PC-3 (cell line): ENCODE measurements around the gene KCNJ6. TPM values are rescaled to one million over a fixed set of nuclear protein-coding genes. Genes with fewer than 3 reads are reported as not detected.

Source experiments
- ATAC-seq: fragments of 200-7000 bp; cut with Tn5 transposase; 2 replicates; pipeline ENCODE4 v1.9.1; 2020; ENCODE audit warnings: mild to moderate bottlenecking, moderate library complexity
- BruUV-seq: library from RNA; stranded (reverse); fragments of 400-500 nt; replicated peaks from 2 replicates; lab custom pipeline; 2021; lab: Mats Ljungman, UMichigan
- CTCF ChIA-PET: fragments of 300-600 bp; sonication (Branson Sonifier 250); formaldehyde crosslinking; loops from one replicate; lab custom pipeline; 2022; ENCODE audit warnings: antibody characterized with exemption; lab: Charles Lee
- POLR2A ChIA-PET: fragments of 300-600 bp; sonication (Branson Sonifier 250); formaldehyde crosslinking; loops from one replicate; lab custom pipeline; 2022; ENCODE audit warnings: antibody characterized with exemption; ENCODE audit not compliant: unreplicated experiment; lab: Charles Lee
- DNase-seq: peaks from one replicate; pipeline ENCODE4 v3.0.0-alpha.2; 2015
- H2AFZ ChIP-seq: fragments of 300-600 bp; sonication (generic); 2 replicates; pipeline ENCODE4 v1.6.0; 2016; ENCODE audit warnings: antibody characterized with exemption, low read length
- H3F3A ChIP-seq: fragments of 300-600 bp; sonication (generic); one replicate; pipeline ENCODE4 v1.6.0; 2017; ENCODE audit warnings: antibody characterized with exemption, low read length, control low read depth, mild to moderate bottlenecking; ENCODE audit not compliant: unreplicated experiment
- H3K27ac ChIP-seq: fragments of 300-600 bp; sonication (generic); 2 replicates; pipeline ENCODE4 v1.5.1; 2016; ENCODE audit warnings: mild to moderate bottlenecking, low read length
- H3K27me3 ChIP-seq: fragments of 300-600 bp; sonication (generic); 2 replicates; pipeline ENCODE4 v1.6.1; 2016; ENCODE audit warnings: low read length, mixed read lengths
- H3K36me3 ChIP-seq: fragments of 300-600 bp; sonication (generic); 2 replicates; pipeline ENCODE4 v1.6.1; 2016; ENCODE audit warnings: low read depth, mixed run types, low read length, mixed read lengths
- H3K4me1 ChIP-seq: fragments of 300-600 bp; sonication (generic); 2 replicates; pipeline ENCODE4 v1.5.1; 2016; ENCODE audit warnings: low read length; ENCODE audit not compliant: insufficient read depth
- H3K4me2 ChIP-seq: fragments of 300-600 bp; sonication (generic); 2 replicates; pipeline ENCODE4 v1.6.0; 2016; ENCODE audit warnings: low read length
- H3K4me3 ChIP-seq: fragments of 300-600 bp; sonication (generic); 2 replicates; pipeline ENCODE4 v1.5.1; 2016; ENCODE audit warnings: mild to moderate bottlenecking, low read length, mixed read lengths
- H3K79me2 ChIP-seq: fragments of 300-600 bp; sonication (generic); 2 replicates; pipeline ENCODE4 v1.6.1; 2017; ENCODE audit warnings: low read length, mixed read lengths
- H3K9ac ChIP-seq: fragments of 300-600 bp; sonication (generic); 2 replicates; pipeline ENCODE4 v1.6.0; 2016; ENCODE audit warnings: mild to moderate bottlenecking, low read length
- H3K9me2 ChIP-seq: fragments of 300-600 bp; sonication (generic); replicated peaks from 2 replicates; pipeline ENCODE4 v1.6.1; 2016; ENCODE audit warnings: mixed run types, low read length, mixed read lengths
- H3K9me3 ChIP-seq: fragments of 300-600 bp; sonication (generic); 2 replicates; pipeline ENCODE4 v1.6.1; 2016; ENCODE audit warnings: low read length, mixed read lengths
- H4K20me1 ChIP-seq: fragments of 300-600 bp; sonication (generic); 2 replicates; pipeline ENCODE4 v1.6.1; 2016; ENCODE audit warnings: low read length, mixed read lengths
- CTCF ChIP-seq: fragments of 300-600 bp; sonication (generic); conservative IDR thresholded peaks from 2 replicates; pipeline ENCODE4 v1.5.1; 2017; ENCODE audit warnings: antibody characterized with exemption, low read depth, mild to moderate bottlenecking, low read length
- EZH2 ChIP-seq: fragments of 300-600 bp; sonication (generic); IDR thresholded peaks from one replicate; pipeline ENCODE4 v1.6.1; 2017; ENCODE audit warnings: antibody characterized with exemption, mild to moderate bottlenecking, low read length; ENCODE audit not compliant: unreplicated experiment
- EZH2phosphoT487 ChIP-seq: fragments of 300-600 bp; sonication (generic); IDR thresholded peaks from 2 replicates; pipeline ENCODE4 v1.6.1; 2018; ENCODE audit warnings: mild to moderate bottlenecking, antibody characterized with exemption, low read length, borderline replicate concordance
- intact Hi-C: fragments of 100-400 bp; cut with micrococcal nuclease; formaldehyde crosslinking; loops from 2 replicates; pipeline ENCODE4 v1.9.0; 2023
- total RNA-seq: library from RNA; depleted of rRNA; stranded (reverse); fragments of >200 nt; gene quantifications from 2 replicates; pipeline ENCODE4 v1.2.3, GENCODE V29; 2014

KCNJ6 gene
- total RNA-seq, 1 experiment from 2014 or later: not detected

DNA sequence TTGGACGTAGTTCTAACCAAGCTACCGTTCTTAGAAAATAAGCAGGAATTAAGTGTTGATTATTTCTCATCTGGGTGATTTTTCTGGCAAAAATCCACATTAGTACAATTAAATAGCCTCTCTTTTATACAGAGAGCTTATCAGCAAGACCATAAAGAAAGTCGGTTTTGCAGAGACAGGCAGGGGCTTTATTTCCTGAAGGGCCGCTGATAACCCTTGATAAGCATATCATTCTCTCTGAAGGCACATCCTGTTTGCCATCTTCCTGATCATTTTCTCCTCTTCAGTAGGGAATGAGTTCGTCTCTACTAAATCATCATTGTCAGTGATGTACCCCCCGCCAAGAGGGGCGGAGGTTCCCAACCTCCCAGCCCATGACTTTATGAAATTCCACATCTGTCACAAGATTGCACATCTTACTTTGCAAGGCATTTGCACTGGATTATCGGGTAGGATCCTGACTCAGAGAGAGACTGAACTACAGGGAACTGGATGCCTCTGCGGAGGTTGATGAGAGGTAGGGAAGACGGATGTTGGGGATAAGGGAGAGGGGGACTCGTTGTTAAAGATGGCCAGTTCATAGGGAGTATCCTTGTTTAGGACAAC is 115.7 kb downstream of the KCNJ6 start:
- no peak overlapping the region for H3K4me2 ChIP-seq
- no peak for DNase-seq
- H3K27ac ChIP-seq: no peak overlapping the region
- TF ChIP-seq EZH2: no peak
- no peak for TF ChIP-seq EZH2phosphoT487
- TF ChIP-seq CTCF: no peak
- POLR2A ChIA-PET: no interaction called here
- no peak overlapping the region for H2AFZ ChIP-seq
- H3K4me1 ChIP-seq: no peaks in the 10 kb centered on the region
- no peak overlapping the region for H3K9ac ChIP-seq
- ATAC-seq: no peak
- peaks cover 62% of the 10 kb centered on the region for H3K27me3 ChIP-seq
- H4K20me1 ChIP-seq: no peaks in the 10 kb centered on the region
- CTCF ChIA-PET: no interaction called here
- no peaks in the 10 kb centered on the region for H3K9me2 ChIP-seq
- BruUV-seq: no TSS peak
- no peaks in the 10 kb centered on the region for H3K36me3 ChIP-seq
- H3F3A ChIP-seq: no peaks in the 10 kb centered on the region
- intact Hi-C loops: no loop called here
- H3K4me3 ChIP-seq: no peak overlapping the region
- H3K79me2 ChIP-seq: no peaks in the 10 kb centered on the region
- H3K9me3 ChIP-seq: no peaks in the 10 kb centered on the region

DNA sequence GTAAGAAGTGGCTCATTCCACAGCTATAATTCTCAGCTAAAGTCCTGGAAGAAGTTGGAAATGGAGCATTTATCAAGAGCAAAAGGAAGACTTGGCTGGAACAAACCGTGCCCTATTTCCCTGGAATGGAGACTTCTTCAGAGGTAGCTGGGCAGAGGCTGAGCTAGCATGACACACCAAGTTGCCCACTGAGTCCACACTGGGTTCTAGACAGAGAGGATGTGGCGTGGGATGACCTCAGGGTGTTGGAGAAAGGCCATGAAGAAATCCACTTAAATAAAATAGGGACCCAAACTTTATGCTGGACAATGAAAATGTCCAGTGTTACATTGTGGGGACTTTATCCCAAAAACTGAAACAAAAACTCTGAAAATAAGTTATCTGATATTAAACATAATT is 116.2 kb downstream of the KCNJ6 start:
- Histone ChIP-seq H3K9me3 (no peaks in the 10 kb centered on the region), H3K4me3 (no peak overlapping the region), H3K9ac (no peak overlapping the region), H4K20me1 (no peaks in the 10 kb centered on the region), H3K4me1 (no peaks in the 10 kb centered on the region), H3K79me2 (no peaks in the 10 kb centered on the region), H3K27me3 (peaks cover 59% of the 10 kb centered on the region), H3K36me3 (no peaks in the 10 kb centered on the region), H3K27ac (no peak overlapping the region), H2AFZ (no peak overlapping the region), H3K4me2 (no peak overlapping the region), H3F3A (no peaks in the 10 kb centered on the region), H3K9me2 (no peaks in the 10 kb centered on the region)
- POLR2A ChIA-PET: no interaction called here
- DNase-seq (no peak), ATAC-seq (no peak)
- intact Hi-C loops: no loop called here
- TF ChIP-seq CTCF (no peak), EZH2phosphoT487 (no peak), EZH2 (no peak)
- no TSS peak for BruUV-seq
- CTCF ChIA-PET: no interaction called here

DNA sequence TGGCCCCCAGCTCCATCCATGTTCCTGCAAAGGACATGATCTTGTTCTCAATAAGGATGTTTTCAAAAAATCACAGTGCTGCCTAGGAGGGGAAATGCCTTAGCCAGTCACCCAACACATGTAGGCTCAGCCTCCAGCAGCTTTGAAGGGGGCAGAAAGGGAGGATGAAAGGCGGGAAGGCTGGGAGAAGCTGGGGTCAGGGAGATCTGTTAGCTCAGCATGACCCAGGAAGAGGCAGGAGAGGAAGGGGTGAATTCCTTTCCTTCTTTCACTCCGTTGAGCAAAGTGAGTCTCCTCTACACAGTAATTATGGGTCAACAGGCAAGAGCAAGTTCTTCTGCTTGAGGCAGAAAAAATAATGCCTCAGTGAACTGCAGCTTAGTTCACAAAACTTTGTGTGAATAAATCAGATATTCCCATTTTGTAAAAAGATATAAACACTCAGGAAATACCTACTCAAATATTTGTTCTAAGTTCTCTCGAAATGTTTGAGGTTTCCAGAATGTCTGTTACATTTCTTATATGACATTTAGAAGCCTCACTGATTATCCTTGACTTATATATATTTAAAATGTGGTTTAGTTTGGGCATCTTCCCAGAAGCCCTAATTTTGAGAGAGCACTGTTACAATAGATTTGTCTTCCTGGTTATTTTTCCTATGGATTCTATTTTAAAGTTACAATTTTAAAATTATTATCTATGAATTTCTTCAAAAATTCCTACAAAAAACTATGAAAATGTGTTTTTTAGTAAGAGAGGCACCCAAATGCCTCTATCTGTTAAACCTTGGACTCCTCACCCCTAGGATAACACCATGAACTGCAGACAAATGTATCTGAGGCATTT is 116.8 kb downstream of the KCNJ6 start:
- intact Hi-C loops: no loop called here
- H3K36me3 ChIP-seq: no peaks in the 10 kb centered on the region
- TF ChIP-seq EZH2phosphoT487 (no peak), CTCF (no peak), EZH2 (no peak)
- H3K4me1 ChIP-seq: no peaks in the 10 kb centered on the region
- no peak overlapping the region for H2AFZ ChIP-seq
- no peak overlapping the region for H3K27ac ChIP-seq
- no peak overlapping the region for H3K4me3 ChIP-seq
- BruUV-seq: no TSS peak
- H3K9me2 ChIP-seq: no peaks in the 10 kb centered on the region
- DNase-seq: no peak
- H4K20me1 ChIP-seq: no peaks in the 10 kb centered on the region
- no peaks in the 10 kb centered on the region for H3K79me2 ChIP-seq
- H3K27me3 ChIP-seq: peaks cover 55% of the 10 kb centered on the region
- CTCF ChIA-PET: no interaction called here
- H3K9me3 ChIP-seq: no peaks in the 10 kb centered on the region
- no peaks in the 10 kb centered on the region for H3F3A ChIP-seq
- POLR2A ChIA-PET: no interaction called here
- H3K4me2 ChIP-seq: no peak overlapping the region
- no peak overlapping the region for H3K9ac ChIP-seq
- ATAC-seq: no peak
